Transverse colon (tissue), 4 donors: ENCODE data around the gene SLC7A6OS. TPM values are rescaled to one million over a fixed set of nuclear protein-coding genes. Genes with fewer than 3 reads are reported as not detected.

ENCODE experiments used
- DNase-seq: peaks from one replicate; pipeline ENCODE4 v3.0.0-alpha.2; 2019
- H3K27ac ChIP-seq, 4 donors: fragments of 200-600 bp; sonication (generic); 2 replicates each; pipeline ENCODE4 v1.5.1; 2016 to 2018; ENCODE audit warnings: inconsistent platforms in 4 of 4
- H3K27me3 ChIP-seq: fragments of 200-600 bp; sonication (generic); 2 replicates; pipeline ENCODE4 v1.5.1; 2017; ENCODE audit warnings: inconsistent platforms
- H3K36me3 ChIP-seq, 4 donors: fragments of 200-600 bp; sonication (generic); 2 replicates each; pipeline ENCODE4 v1.5.1; 2017 to 2019; ENCODE audit warnings: inconsistent platforms in 4 of 4
- H3K4me1 ChIP-seq, 4 donors: fragments of 200-600 bp; sonication (generic); 2 replicates each; pipeline ENCODE4 v1.5.1; 2017 to 2020; ENCODE audit warnings: inconsistent platforms in 4 of 4
- H3K4me3 ChIP-seq, 4 donors: fragments of 200-600 bp; sonication (generic); 1 replicate in 1 of 4; 2 replicates in 3 of 4; pipeline versions ENCODE4 v1.5.1 to v1.6.1; 2017 to 2019; ENCODE audit warnings: inconsistent platforms in 4 of 4
- H3K9me3 ChIP-seq, 2 donors: fragments of 200-600 bp; sonication (generic); 2 replicates each; pipeline ENCODE4 v1.5.1; 2017 to 2019; ENCODE audit warnings: inconsistent platforms in 2 of 2
- CTCF ChIP-seq, 5 experiments: fragments of 200-600 bp in 3 of 5; fragments of 450-650 bp in 2 of 5; sonication (generic) in 3 of 5; IDR thresholded peaks; 1 replicate in 2 of 5; 2 replicates in 3 of 5; pipeline ENCODE4 v1.5.1; 2016 to 2017; ENCODE audit warnings: antibody characterized with exemption in 5 of 5, inconsistent platforms in 3 of 5, mild to moderate bottlenecking in 2 of 5, moderate library complexity in 1 of 5
- EP300 ChIP-seq: sonication (generic); formaldehyde crosslinking; IDR thresholded peaks from one replicate; pipeline ENCODE4 v1.6.1; 2017; ENCODE audit warnings: antibody characterized with exemption, low read depth
- POLR2A ChIP-seq: fragments of 450-650 bp; IDR thresholded peaks from one replicate; pipeline ENCODE4 v1.6.1; 2016; ENCODE audit warnings: antibody characterized with exemption, mild to moderate bottlenecking, moderate library complexity
- POLR2AphosphoS5 ChIP-seq, 3 donors: sonication (generic); formaldehyde crosslinking; IDR thresholded peaks; one replicate each; pipeline ENCODE4 v1.6.1; 2016; ENCODE audit warnings: antibody characterized with exemption in 3 of 3
- WGBS, 2 donors: methylation state at CpG; one replicate each; pipeline ENCODE4 v1.1.5; 2018; ENCODE audit warnings: low coverage in 1 of 2; 5-methylcytosine and 5-hydroxymethylcytosine counted together
- in situ Hi-C, 4 donors: fragments of 200-750 bp; cut with MboI; loops; one replicate each; pipeline versions ENCODE4 v1.15.0 to v1.15.1; 2017; ENCODE audit warnings: low sequenced_read_pairs in 3 of 4, low pct_ligation_motif_present in 1 of 4, low pct_unique_long_range_greater_than_20kb in 1 of 4
- intact Hi-C: fragments of 100-400 bp; cut with DNase I; formaldehyde crosslinking; loops from one replicate; pipeline ENCODE4 v1.15.1; 2023; ENCODE audit warnings: low total_unique reads
- total RNA-seq, 4 donors: library from RNA; depleted of rRNA; stranded (reverse); fragments of >200 nt; gene quantifications; one replicate each; pipeline ENCODE4 v1.1.0, GENCODE V29; 2016

The SLC7A6OS gene
- total RNA-seq, 4 donors from 2014 or later = 7.8 to 49.0 (median 15.3) TPM

GRCh38 chr16:68332411-68333121 lies 21.8 kb upstream of the SLC7A6OS start:
- TF ChIP-seq POLR2AphosphoS5 (IDR thresholded peaks at IDR 0.05) (no peak), EP300 (no peak), POLR2A (no peak), CTCF (IDR thresholded peaks at IDR 0.05) (no peak)
- DNase-seq = peak; percentile 37
- intact Hi-C loops = no loop called here
- no peaks in the 10 kb centered on the region for H3K9me3 ChIP-seq
- H3K4me3 ChIP-seq = no peak overlapping the region
- in situ Hi-C loops = loop anchor here in 2 of 4 donors (5.0 kb wide), 1 partner anchor 75 kb away; no protein-coding TSS in a partner anchor
- peaks cover 0 to 12% (median 2%) of the 10 kb centered on the region in 4 donors for H3K36me3 ChIP-seq
- peaks cover 0 to 15% (median 5%) of the 10 kb centered on the region in 4 donors for H3K4me1 ChIP-seq
- 47 to 64% methylated on average over 4 to 7 of the region's 7 CpGs for WGBS, 2 donors
- H3K27me3 ChIP-seq = no peaks in the 10 kb centered on the region
- H3K27ac ChIP-seq = peak overlapping the region; percentile 24 to 61 (median 52)

- Histone ChIP-seq H3K9me3 (no peaks in the 10 kb centered on the region), H3K27me3 (no peaks in the 10 kb centered on the region), H3K36me3 (peaks cover 0 to 6% (median 0%) of the 10 kb centered on the region in 4 donors), H3K4me1 (peaks cover 0 to 15% (median 5%) of the 10 kb centered on the region in 4 donors), H3K27ac (peak overlapping the region; percentile 24 to 61 (median 52)), H3K4me3 (no peak overlapping the region)
- 36 to 40% methylated on average over 2 to 4 of the region's 4 CpGs for WGBS, 2 donors
- in situ Hi-C loops (loop anchor here in 2 of 4 donors (5.0 kb wide), 1 partner anchor 75 kb away; no protein-coding TSS in a partner anchor), intact Hi-C loops (no loop called here)
- TF ChIP-seq POLR2A (no peak), EP300 (no peak), POLR2AphosphoS5 (IDR thresholded peaks at IDR 0.05) (no peak), CTCF (IDR thresholded peaks at IDR 0.05) (no peak)
- no peak for DNase-seq
These were observed 21.2 kb upstream of the SLC7A6OS start for GRCh38 chr16:68331879-68332410.

GRCh38 chr16:68328860-68329390 lies 18.2 kb upstream of the SLC7A6OS start:
- H3K9me3 ChIP-seq = no peaks in the 10 kb centered on the region
- no peak for TF ChIP-seq POLR2A
- no peak for TF ChIP-seq CTCF (IDR thresholded peaks at IDR 0.05)
- TF ChIP-seq POLR2AphosphoS5 (IDR thresholded peaks at IDR 0.05) = no peak
- TF ChIP-seq EP300 = no peak
- H3K4me1 ChIP-seq = peaks cover 0 to 15% (median 5%) of the 10 kb centered on the region in 4 donors
- H3K4me3 ChIP-seq = no peak overlapping the region
- intact Hi-C loops = loop anchor here (1.0 kb wide), 2 partner anchors 65 to 89 kb away; partner anchors contain the start of gene SLC7A6
- WGBS, 2 donors = 14 to 45% methylated on average over 1 to 3 of the region's 3 CpGs
- in situ Hi-C loops = loop anchor here in 1 of 4 donors (10.0 kb wide), 1 partner anchor 74 kb away; no protein-coding TSS in a partner anchor
- H3K36me3 ChIP-seq = peaks cover 0 to 11% (median 2%) of the 10 kb centered on the region in 4 donors
- no peak overlapping the region for H3K27ac ChIP-seq
- no peak for DNase-seq
- H3K27me3 ChIP-seq = no peaks in the 10 kb centered on the region
